GM19193 (cell line): ENCODE data around the gene PNPLA7.

Source experiments
- POLR2A ChIP-seq: IDR thresholded peaks from 4 replicates; pipeline ENCODE4 v1.6.1; 2011; ENCODE audit not compliant: insufficient read depth, insufficient read length; ENCODE audit errors: extremely low read depth

Gene PNPLA7

GRCh38 chr9:137524981-137525317, 25.3 kb downstream of the PNPLA7 start:
- TF ChIP-seq POLR2A, result no peak

DNA sequence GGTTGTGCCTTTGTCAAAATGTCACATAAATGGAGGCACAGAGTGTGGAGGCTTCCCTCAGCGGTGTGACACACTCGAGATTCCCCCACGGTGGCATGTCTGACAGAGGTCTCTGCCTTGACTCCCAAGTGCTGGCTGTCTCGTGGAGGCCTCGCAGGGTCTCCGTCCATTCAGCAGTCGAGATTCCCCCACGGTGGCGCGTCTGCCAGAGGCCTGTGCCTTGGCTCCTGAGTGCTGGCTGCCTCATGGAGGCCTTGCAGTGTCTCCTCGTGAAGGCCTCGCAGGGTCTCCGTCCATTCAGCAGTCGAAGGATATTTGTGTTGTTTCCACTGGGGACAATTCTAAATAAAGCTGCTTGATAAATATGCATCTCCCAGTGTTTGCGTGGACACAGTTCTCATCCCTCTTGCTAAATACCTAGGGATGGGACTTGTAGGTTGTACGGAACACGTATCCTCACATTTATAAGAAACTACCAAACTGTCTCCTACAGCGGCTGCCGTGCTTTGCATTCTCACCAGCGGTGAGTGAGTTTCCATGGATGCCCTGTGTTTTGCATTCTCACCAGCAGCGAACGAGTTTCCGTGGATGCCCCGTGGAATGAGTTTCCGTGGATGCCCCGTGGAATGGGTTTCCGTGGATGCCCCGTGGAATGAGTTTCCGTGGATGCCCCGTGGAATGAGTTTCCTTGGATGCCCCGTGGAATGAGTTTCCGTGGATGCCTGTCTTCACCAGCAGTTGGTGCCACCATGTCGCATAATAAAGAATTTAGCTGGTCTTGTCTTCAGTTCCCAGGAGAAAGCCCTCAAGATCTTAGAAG, 25.8 kb downstream of the PNPLA7 start:
- no peak for TF ChIP-seq POLR2A

- TF ChIP-seq POLR2A, result no peak
Observed at GRCh38 chr9:137522746-137523455, 27.3 kb downstream of the PNPLA7 start.

- no peak for TF ChIP-seq POLR2A
Observed at GRCh38 chr9:137521405-137521985, 28.7 kb downstream of the PNPLA7 start.

GRCh38 chr9:137520614-137521404, 29.4 kb downstream of the PNPLA7 start:
- TF ChIP-seq POLR2A, result no peak

GRCh38 chr9:137519553-137519952, 30.6 kb downstream of the PNPLA7 start:
- TF ChIP-seq POLR2A, result no peak

DNA sequence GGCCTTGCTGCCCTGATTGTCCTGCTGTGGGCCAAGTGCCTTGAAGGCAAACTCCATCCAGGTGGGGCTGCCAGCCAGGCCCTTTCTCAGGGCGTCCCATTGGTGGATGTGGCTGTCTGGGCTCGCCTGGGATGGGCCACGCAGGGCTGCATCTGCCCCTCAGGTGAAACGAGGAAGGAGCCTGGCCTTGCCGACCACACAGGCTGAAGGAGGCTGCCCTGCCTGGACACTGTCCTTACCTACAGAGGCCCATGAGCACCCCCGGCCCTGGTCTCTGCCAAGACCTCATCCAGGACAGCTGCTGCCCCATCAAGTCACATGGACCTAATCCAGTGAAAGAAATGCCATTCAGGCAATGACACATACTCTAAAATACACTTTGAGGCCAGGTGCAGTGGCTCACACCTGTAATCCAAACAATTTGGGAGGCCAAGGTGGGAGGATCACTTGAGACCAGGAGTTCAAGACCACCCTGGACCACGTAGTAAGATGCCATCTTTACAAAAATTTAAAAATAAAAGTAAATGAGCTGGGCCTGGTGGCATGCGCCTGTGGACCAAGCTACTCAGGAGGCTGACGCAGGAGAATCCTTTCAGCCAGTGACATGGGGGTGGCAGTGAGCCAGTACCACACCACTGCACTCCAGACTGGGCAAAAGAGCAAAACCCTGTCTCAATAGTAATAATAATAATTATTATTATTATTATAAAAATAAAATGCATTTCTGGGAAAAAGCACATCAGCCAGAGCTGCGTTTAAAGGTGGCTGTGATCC, 33.9 kb downstream of the PNPLA7 start:
- TF ChIP-seq POLR2A, result no peak

- TF ChIP-seq POLR2A, result no peak
Observed at GRCh38 chr9:137515338-137515724, 34.9 kb downstream of the PNPLA7 start.

DNA sequence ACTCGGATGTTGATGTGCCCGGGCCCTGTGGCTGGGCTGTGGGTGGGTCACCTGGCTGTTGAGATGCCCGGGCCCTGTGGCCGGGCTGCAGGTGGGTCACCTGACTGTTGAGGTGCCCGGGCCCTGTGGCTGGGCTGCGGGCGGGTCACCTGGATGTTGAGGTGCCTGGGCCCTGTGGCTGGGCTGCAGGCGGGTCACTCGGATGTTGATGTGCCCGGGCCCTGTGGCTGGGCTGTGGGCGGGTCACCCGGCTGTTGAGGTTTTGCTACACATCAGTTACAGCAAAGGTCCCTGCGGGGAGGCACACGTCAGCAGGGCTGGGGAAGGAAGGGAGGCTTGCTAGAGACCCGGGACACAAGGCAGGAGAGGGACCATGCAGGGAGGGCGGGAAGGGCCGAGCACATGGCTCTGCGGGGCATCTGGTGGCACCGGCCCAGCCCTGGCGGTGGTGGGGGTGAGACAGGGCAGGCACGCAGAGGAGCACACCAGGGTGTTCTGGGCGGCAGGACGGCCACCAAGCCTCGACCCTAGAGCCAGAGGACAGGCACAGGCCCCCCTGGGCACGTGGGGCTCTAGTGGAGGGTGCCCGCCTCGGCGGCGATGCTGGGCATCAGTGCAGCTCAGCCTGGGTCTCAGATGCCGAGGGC, 35.4 kb downstream of the PNPLA7 start:
- TF ChIP-seq POLR2A, result no peak

DNA sequence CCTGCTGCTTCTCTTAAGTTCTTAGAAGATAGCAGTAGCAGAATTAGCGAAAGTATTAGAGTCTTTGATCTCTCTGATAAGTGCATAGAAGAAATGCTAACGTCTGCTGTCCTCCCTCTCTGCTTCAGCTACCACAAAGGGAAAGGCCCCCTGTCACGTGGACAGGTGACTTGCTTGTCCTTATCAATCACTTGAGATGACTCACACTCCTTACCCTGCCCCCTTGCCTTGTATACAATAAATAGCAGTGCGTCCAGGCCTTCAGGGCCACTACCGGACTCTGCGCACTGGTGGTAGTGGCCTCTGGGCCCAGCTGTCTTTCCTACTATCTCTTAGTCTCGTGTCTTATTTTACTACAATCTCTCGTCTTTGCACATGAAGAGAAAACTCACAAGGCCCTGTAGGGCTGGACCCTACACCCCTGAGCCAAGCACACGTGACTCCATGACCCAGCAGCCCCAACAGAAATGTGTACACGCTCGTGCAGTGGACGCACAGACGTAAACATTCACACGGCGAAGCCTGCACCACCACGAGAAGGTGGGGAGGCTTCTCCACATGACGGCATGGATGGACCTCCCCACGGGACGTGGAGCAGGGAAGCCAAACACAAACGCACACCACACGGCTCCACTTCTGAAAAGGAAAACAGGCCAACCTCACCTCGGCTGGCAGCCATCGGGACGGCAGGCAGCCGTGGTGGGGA, 38.3 kb downstream of the PNPLA7 start:
- TF ChIP-seq POLR2A, result no peak

GRCh38 chr9:137509198-137509597, 41.0 kb downstream of the PNPLA7 start:
- no peak for TF ChIP-seq POLR2A

GRCh38 chr9:137506702-137507171, 43.5 kb downstream of the PNPLA7 start:
- TF ChIP-seq POLR2A, result no peak

- TF ChIP-seq POLR2A, result no peak
Observed at GRCh38 chr9:137506274-137506673, 43.9 kb downstream of the PNPLA7 start.
